Stimulated activated CD8-positive, alpha-beta memory T cell treated with anti-CD3 and anti-CD28 coated beads, Interleukin-12 subunit alpha, Interleukin-12 subunit beta, amount 100 ng/mL, for 24 hours (primary cell): ENCODE data around the gene ICA1.

Source experiments
- DNase-seq: peaks from one replicate; pipeline ENCODE4 v3.0.0-alpha.2; 2020; ENCODE audit errors: extremely low read depth

Gene ICA1

GRCh38 chr7:8131694-8132605, 130.0 kb downstream of the ICA1 start:
- DNase-seq = no peak

GRCh38 chr7:8130663-8131062, 131.3 kb downstream of the ICA1 start:
- no peak for DNase-seq

- no peak for DNase-seq
Observed at GRCh38 chr7:8129318-8129659, 132.7 kb downstream of the ICA1 start.

GRCh38 chr7:8128449-8129317, 133.3 kb downstream of the ICA1 start:
- no peak for DNase-seq

- DNase-seq = no peak
Observed at GRCh38 chr7:8126601-8127167, 135.3 kb downstream of the ICA1 start.

- peak; percentile 67 for DNase-seq
Observed at GRCh38 chr7:8125680-8126444, 136.1 kb downstream of the ICA1 start.

GRCh38 chr7:8121243-8121642, 140.7 kb downstream of the ICA1 start:
- DNase-seq = no peak

- no peak for DNase-seq
Observed at GRCh38 chr7:8120390-8121058, 141.4 kb downstream of the ICA1 start.

- no peak for DNase-seq
Observed at GRCh38 chr7:8119262-8119661, 142.7 kb downstream of the ICA1 start.

GRCh38 chr7:8117195-8117594, 144.8 kb downstream of the ICA1 start:
- DNase-seq = no peak

- no peak for DNase-seq
Observed at GRCh38 chr7:8115547-8116402, 146.2 kb downstream of the ICA1 start.

- no peak for DNase-seq
Observed at GRCh38 chr7:8114175-8114574, 147.8 kb downstream of the ICA1 start.

- DNase-seq = no peak
Observed at GRCh38 chr7:8113184-8113583, 148.8 kb downstream of the ICA1 start.

GRCh38 chr7:8112685-8113084, 149.3 kb downstream of the ICA1 start:
- no peak for DNase-seq

- DNase-seq = no peak
Observed at GRCh38 chr7:8111282-8111960, 150.5 kb downstream of the ICA1 start.

GRCh38 chr7:8109196-8110022, 152.6 kb downstream of the ICA1 start:
- no peak for DNase-seq

GRCh38 chr7:8105449-8106095, 156.4 kb downstream of the ICA1 start:
- DNase-seq = no peak

- DNase-seq = no peak
Observed at GRCh38 chr7:8103282-8103681, 158.7 kb downstream of the ICA1 start.
